K562 (cell line): ENCODE measurements around the gene DCAF10. TPM values are rescaled to one million over a fixed set of nuclear protein-coding genes. Genes with fewer than 3 reads are reported as not detected.

Experiments
- ASH1L ChIP-seq: fragments of 450-650 bp; IDR thresholded peaks from 2 replicates; pipeline ENCODE4 v1.6.1; 2018; ENCODE audit warnings: borderline replicate concordance, mild to moderate bottlenecking, low read depth; ENCODE audit not compliant: partially characterized antibody
- CBFA2T2 ChIP-seq: fragments of 450-650 bp; conservative IDR thresholded peaks from 2 replicates; pipeline ENCODE4 v1.6.1; 2017; ENCODE audit warnings: mild to moderate bottlenecking
- EGR1 ChIP-seq: fragments of 450-650 bp; conservative IDR thresholded peaks from 2 replicates; pipeline ENCODE4 v1.6.1; 2017; ENCODE audit warnings: mild to moderate bottlenecking
- GATAD2A ChIP-seq: fragments of 450-650 bp; IDR thresholded peaks from 2 replicates; pipeline ENCODE4 v1.6.1; 2017
- GATAD2B ChIP-seq: fragments of 450-650 bp; IDR thresholded peaks from 2 replicates; pipeline ENCODE4 v1.6.1; 2017; ENCODE audit warnings: mild to moderate bottlenecking, borderline replicate concordance
- HMGN3 ChIP-seq: IDR thresholded peaks from 2 replicates; pipeline ENCODE4 v1.6.1; 2011; ENCODE audit warnings: borderline replicate concordance, low read depth, mild to moderate bottlenecking, mixed read lengths, low read length; ENCODE audit not compliant: insufficient read length; ENCODE audit errors: extremely low read depth
- KDM5B ChIP-seq: fragments of 200-600 bp; sonication (generic); IDR thresholded peaks from 2 replicates; pipeline ENCODE4 v1.6.1; 2012; ENCODE audit warnings: low read depth, mild to moderate bottlenecking, moderate library complexity, low read length, control low read depth, inconsistent platforms; ENCODE audit not compliant: insufficient replicate concordance
- KLF1 ChIP-seq: fragments of 450-650 bp; IDR thresholded peaks from 2 replicates; pipeline ENCODE4 v1.6.1; 2016; ENCODE audit warnings: missing genetic modification characterization, missing compliant biosample characterization
- NR2F6 ChIP-seq: fragments of 450-650 bp; formaldehyde crosslinking; IDR thresholded peaks from 2 replicates; pipeline ENCODE4 v1.4.0; 2020; ENCODE audit warnings: mild to moderate bottlenecking
- NRF1 ChIP-seq, 2 experiments: fragments of 450-650 bp; IDR thresholded peaks in 1 of 2; conservative IDR thresholded peaks in 1 of 2; 2 replicates each; pipeline ENCODE4 v1.6.1; 2014; ENCODE audit warnings: mild to moderate bottlenecking in 2 of 2
- PHF20 ChIP-seq: fragments of 450-650 bp; IDR thresholded peaks from 2 replicates; pipeline ENCODE4 v1.6.1; 2018; ENCODE audit not compliant: partially characterized antibody
- SAFB2 ChIP-seq: fragments of 200-400 bp; formaldehyde crosslinking; IDR thresholded peaks from 2 replicates; pipeline ENCODE4 v1.6.1; 2018; ENCODE audit warnings: borderline replicate concordance, low read length, low read depth, moderate library complexity; ENCODE audit not compliant: severe bottlenecking
- SMAD3 ChIP-seq: fragments of 450-650 bp; formaldehyde crosslinking; conservative IDR thresholded peaks from 2 replicates; pipeline ENCODE4 v1.4.0; 2020; ENCODE audit warnings: mild to moderate bottlenecking
- polyA plus RNA-seq, 8 experiments: library from polyadenylated mRNA; depleted of rRNA in 4 of 8; stranded (reverse) in 5 of 8; unstranded in 3 of 8; fragments of >200 nt; fragmentation: Nextera tagmentation in 2 of 8; fragmentation: Illumina TruSeq in 1 of 8; extraction: Ambion mirVana in 2 of 8; extraction: Trizol in 1 of 8; gene quantifications; 2 replicates each; pipeline versions ENCODE4 v1.2.1 to v1.2.3, GENCODE V29; 2011 to 2014; ENCODE audit warnings: inconsistent platforms in 1 of 8, missing spikeins in 1 of 8
- total RNA-seq, 7 experiments: library from RNA; depleted of rRNA in 6 of 7; stranded (reverse); fragments of >200 nt in 6 of 7; fragmentation: Illumina TruSeq in 2 of 7; extraction: Trizol in 2 of 7; gene quantifications; 2 replicates each; pipeline versions ENCODE4 v1.2.1 to v1.2.3, GENCODE V29; 2011 to 2021; ENCODE audit warnings: low replicate concordance in 1 of 7
- TF ChIP-seq, protein P1 (sequence below): sonication (generic); formaldehyde crosslinking; IDR thresholded peaks from 2 replicates; pipeline ENCODE4 v1.8.0; 2022; ENCODE audit warnings: mild to moderate bottlenecking, low read depth, missing genetic modification reagents
- TF ChIP-seq, protein P2 (sequence below): fragments of 450-650 bp; formaldehyde crosslinking; IDR thresholded peaks from 2 replicates; pipeline ENCODE4 v1.4.0; 2020; ENCODE audit warnings: mild to moderate bottlenecking, moderate library complexity
- TF ChIP-seq, protein P3 (sequence below): IDR thresholded peaks from 2 replicates; pipeline ENCODE4 v1.6.1; 2014; ENCODE audit warnings: antibody characterized with exemption
- TF ChIP-seq, protein P4 (sequence below): sonication (generic); formaldehyde crosslinking; IDR thresholded peaks from 2 replicates; pipeline ENCODE4 v1.8.0; 2022; ENCODE audit warnings: mild to moderate bottlenecking, missing genetic modification reagents

DCAF10 gene
- total and polyA plus RNA-seq, 9 of the 15 experiments (the other 6 are each of a cell fraction or from before 2014, with no cell fraction given) = 6.8 to 40.1 (median 16.9) TPM

DNA sequence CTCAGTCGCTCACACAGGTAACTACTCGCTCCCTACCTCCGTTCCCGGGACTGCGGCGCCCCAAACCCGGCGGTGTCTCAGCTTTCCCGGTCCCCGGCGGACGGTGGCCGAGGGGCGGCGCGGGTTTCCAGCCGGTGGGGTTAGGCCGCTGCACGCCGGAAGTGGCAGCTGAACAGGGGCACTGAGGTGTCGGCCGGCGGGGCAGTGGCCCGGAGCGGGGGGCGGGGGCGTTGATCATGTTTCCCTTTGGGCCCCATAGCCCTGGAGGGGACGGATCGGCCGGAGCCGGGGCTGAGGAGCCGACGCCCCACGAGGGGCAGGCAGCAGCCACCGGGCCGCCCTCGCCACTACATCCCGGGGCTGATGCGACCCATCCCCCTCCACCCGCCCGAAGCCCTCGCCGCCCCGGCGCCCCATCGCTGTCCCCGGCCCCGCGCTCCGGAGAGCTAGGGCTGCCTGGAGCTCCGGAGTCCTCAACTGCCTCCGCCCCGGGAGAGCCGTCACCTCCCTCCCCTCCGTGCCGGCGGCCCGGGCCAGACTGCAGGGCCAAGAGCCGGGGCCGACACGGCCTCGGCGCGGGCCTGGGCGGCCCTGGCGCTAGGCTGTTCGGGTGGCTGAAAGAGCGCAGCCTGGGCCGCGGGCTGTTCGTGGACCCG, at the start of gene DCAF10 (continued):
- TF ChIP-seq, protein P1, sequence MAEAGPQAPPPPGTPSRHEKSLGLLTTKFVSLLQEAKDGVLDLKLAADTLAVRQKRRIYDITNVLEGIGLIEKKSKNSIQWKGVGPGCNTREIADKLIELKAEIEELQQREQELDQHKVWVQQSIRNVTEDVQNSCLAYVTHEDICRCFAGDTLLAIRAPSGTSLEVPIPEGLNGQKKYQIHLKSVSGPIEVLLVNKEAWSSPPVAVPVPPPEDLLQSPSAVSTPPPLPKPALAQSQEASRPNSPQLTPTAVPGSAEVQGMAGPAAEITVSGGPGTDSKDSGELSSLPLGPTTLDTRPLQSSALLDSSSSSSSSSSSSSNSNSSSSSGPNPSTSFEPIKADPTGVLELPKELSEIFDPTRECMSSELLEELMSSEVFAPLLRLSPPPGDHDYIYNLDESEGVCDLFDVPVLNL = peak; percentile 19; the same call in 1 of the 2 replicates
- TF ChIP-seq GATAD2A (peak; percentile 95), NR2F6 (0 out of 2 replicates have a peak, but pooled peaks have one; percentile 64), NRF1 (conservative IDR thresholded peaks at IDR 0.05 in 1 of 2, IDR thresholded peaks at IDR 0.05 in 1 of 2) (no peak), SAFB2 (no peak), GATAD2B (peak; percentile 93), KLF1 (peak; percentile 87; the same call in 1 of the 2 replicates), EGR1 (peak; percentile 92), ASH1L (no peak), SMAD3 (CRISPR knock-in tag) (peak; percentile 71; the same call in 1 of the 2 replicates), HMGN3 (peak; percentile 93), KDM5B (peak; percentile 75), PHF20 (peak; percentile 96), CBFA2T2 (no peak)
- TF ChIP-seq, protein P2, sequence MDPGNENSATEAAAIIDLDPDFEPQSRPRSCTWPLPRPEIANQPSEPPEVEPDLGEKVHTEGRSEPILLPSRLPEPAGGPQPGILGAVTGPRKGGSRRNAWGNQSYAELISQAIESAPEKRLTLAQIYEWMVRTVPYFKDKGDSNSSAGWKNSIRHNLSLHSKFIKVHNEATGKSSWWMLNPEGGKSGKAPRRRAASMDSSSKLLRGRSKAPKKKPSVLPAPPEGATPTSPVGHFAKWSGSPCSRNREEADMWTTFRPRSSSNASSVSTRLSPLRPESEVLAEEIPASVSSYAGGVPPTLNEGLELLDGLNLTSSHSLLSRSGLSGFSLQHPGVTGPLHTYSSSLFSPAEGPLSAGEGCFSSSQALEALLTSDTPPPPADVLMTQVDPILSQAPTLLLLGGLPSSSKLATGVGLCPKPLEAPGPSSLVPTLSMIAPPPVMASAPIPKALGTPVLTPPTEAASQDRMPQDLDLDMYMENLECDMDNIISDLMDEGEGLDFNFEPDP (CRISPR knock-in tag) = no peak
- TF ChIP-seq, protein P3, sequence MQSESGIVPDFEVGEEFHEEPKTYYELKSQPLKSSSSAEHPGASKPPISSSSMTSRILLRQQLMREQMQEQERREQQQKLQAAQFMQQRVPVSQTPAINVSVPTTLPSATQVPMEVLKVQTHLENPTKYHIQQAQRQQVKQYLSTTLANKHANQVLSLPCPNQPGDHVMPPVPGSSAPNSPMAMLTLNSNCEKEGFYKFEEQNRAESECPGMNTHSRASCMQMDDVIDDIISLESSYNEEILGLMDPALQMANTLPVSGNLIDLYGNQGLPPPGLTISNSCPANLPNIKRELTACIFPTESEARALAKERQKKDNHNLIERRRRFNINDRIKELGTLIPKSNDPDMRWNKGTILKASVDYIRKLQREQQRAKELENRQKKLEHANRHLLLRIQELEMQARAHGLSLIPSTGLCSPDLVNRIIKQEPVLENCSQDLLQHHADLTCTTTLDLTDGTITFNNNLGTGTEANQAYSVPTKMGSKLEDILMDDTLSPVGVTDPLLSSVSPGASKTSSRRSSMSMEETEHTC = peak; percentile 47; the same call in 1 of the 2 replicates
- TF ChIP-seq, protein P4, sequence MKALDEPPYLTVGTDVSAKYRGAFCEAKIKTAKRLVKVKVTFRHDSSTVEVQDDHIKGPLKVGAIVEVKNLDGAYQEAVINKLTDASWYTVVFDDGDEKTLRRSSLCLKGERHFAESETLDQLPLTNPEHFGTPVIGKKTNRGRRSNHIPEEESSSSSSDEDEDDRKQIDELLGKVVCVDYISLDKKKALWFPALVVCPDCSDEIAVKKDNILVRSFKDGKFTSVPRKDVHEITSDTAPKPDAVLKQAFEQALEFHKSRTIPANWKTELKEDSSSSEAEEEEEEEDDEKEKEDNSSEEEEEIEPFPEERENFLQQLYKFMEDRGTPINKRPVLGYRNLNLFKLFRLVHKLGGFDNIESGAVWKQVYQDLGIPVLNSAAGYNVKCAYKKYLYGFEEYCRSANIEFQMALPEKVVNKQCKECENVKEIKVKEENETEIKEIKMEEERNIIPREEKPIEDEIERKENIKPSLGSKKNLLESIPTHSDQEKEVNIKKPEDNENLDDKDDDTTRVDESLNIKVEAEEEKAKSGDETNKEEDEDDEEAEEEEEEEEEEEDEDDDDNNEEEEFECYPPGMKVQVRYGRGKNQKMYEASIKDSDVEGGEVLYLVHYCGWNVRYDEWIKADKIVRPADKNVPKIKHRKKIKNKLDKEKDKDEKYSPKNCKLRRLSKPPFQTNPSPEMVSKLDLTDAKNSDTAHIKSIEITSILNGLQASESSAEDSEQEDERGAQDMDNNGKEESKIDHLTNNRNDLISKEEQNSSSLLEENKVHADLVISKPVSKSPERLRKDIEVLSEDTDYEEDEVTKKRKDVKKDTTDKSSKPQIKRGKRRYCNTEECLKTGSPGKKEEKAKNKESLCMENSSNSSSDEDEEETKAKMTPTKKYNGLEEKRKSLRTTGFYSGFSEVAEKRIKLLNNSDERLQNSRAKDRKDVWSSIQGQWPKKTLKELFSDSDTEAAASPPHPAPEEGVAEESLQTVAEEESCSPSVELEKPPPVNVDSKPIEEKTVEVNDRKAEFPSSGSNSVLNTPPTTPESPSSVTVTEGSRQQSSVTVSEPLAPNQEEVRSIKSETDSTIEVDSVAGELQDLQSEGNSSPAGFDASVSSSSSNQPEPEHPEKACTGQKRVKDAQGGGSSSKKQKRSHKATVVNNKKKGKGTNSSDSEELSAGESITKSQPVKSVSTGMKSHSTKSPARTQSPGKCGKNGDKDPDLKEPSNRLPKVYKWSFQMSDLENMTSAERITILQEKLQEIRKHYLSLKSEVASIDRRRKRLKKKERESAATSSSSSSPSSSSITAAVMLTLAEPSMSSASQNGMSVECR (CRISPR knock-in tag) = peak; percentile 96; the same call in 1 of the 2 replicates
